ENCODE measurements around the gene KIAA0586. TPM values are rescaled to one million over a fixed set of nuclear protein-coding genes. Genes with fewer than 3 reads are reported as not detected.

The KIAA0586 gene
- total and polyA plus RNA-seq, 2 donors (not counting 3 experiments of a cell fraction or from before 2014, with no cell fraction given), result 7.4 to 25.9 TPM

- Histone ChIP-seq H3K9me1 (replicated peaks; ENCODE audit: control insufficient read depth, extremely low read depth, insufficient read depth, low read length) (no peaks in the 10 kb centered on the region), H4K20me1 (replicated peaks; ENCODE audit: control insufficient read depth, extremely low read depth, insufficient read depth, low read length) (no peaks in the 10 kb centered on the region), H3K9me3 (replicated peaks; ENCODE audit: control insufficient read depth, insufficient read depth, low read length) (no peaks in the 10 kb centered on the region), H3K4me2 (ENCODE audit: insufficient read depth, low read length) (no peak overlapping the region), H3K79me2 (ENCODE audit: control insufficient read depth, insufficient read depth, low read length) (no peaks in the 10 kb centered on the region), H3K4me3 (replicated peaks in 1 of 3; ENCODE audit: insufficient read depth in 1 of 3, low read depth in 1 of 3, low read length in 3 of 3) (no peak overlapping the region), H3K4me1 (ENCODE audit: control insufficient read depth, extremely low read depth, insufficient read depth, low read length) (peaks cover 3% of the 10 kb centered on the region), H3K9ac (replicated peaks; ENCODE audit: extremely low read depth, insufficient read depth, low read length) (no peak overlapping the region), H3K27me3 (ENCODE audit: control insufficient read depth in 2 of 2, insufficient read depth in 2 of 2, low read length in 2 of 2) (no peaks in the 10 kb centered on the region), H3K36me3 (ENCODE audit: control insufficient read depth in 2 of 2, extremely low read depth in 1 of 2, insufficient read depth in 2 of 2, low read length in 2 of 2) (peaks cover 0 to 2% of the 10 kb centered on the region in 2 experiments), H2AFZ (ENCODE audit: low read depth, low read length) (no peak overlapping the region), H3K27ac (ENCODE audit: insufficient read depth, low read depth, low read length) (no peak overlapping the region)
- DNase-seq (ENCODE audit: low read depth, low spot score) (no peak), FAIRE-seq (no peak)
- no peak for TF ChIP-seq MYC (IDR thresholded peaks at IDR 0.05; ENCODE audit: low read depth, low read length)
- TF ChIP-seq EZH2 (IDR thresholded peaks at IDR 0.05; ENCODE audit: borderline replicate concordance, low read depth, low read length, severe bottlenecking), result no peak
- no peak for TF ChIP-seq FOS (IDR thresholded peaks at IDR 0.05; ENCODE audit: borderline replicate concordance, insufficient read depth, low read length)
- TF ChIP-seq JUN (IDR thresholded peaks at IDR 0.05; ENCODE audit: borderline replicate concordance, insufficient read depth, insufficient read length, low read depth), result no peak
- no peak for TF ChIP-seq CTCF (IDR thresholded peaks at IDR 0.05; ENCODE audit: extremely low read depth in 1 of 2, insufficient read depth in 1 of 2, low read depth in 1 of 2, low read length in 2 of 2)
- TF ChIP-seq MAX (IDR thresholded peaks at IDR 0.05; ENCODE audit: insufficient read depth, insufficient read length), result no peak
- BruUV-seq (replicated peaks), result no TSS peak
- intact Hi-C loops (cut with micrococcal nuclease) (no loop called here), dilution Hi-C loops (cut with MboI; ENCODE audit: extremely low pct_ligation_motif_present, low sequenced_read_pairs) (no loop called here)
- CTCF ChIA-PET, result interaction anchor here (1.3 to 1.4 kb wide), 2 partner anchors 13 to 38 kb away, joined by 5 to 7 read pairs; no protein-coding TSS in a partner anchor
- POLR2A ChIA-PET, result no interaction called here
Measured at GRCh38 chr14:58463147-58463546, 35.6 kb downstream of the KIAA0586 start.
